H9 (cell line): Measurements from ENCODE around the gene SLC6A18. TPM values are rescaled to one million over a fixed set of nuclear protein-coding genes. Genes with fewer than 3 reads are reported as not detected.

ENCODE experiments used
- DNase-seq: peaks from one replicate; pipeline ENCODE4 v3.0.0-alpha.2; 2017
- H2AFZ ChIP-seq: one replicate; pipeline ENCODE4 v1.6.1; 2013; ENCODE audit warnings: mild to moderate bottlenecking, low read length, control low read depth, moderate library complexity
- H2AK5ac ChIP-seq: 2 replicates; pipeline ENCODE4 v1.6.1; 2013; ENCODE audit warnings: low read length, control low read depth, mixed read lengths; ENCODE audit not compliant: insufficient read length
- H2BK120ac ChIP-seq: one replicate; pipeline ENCODE4 v1.6.1; 2013; ENCODE audit warnings: low read depth, mild to moderate bottlenecking, low read length, control low read depth, inconsistent platforms; ENCODE audit not compliant: poor library complexity, severe bottlenecking
- H2BK12ac ChIP-seq: 2 replicates; pipeline ENCODE4 v1.6.1; 2013; ENCODE audit warnings: low read length, control low read depth, mixed read lengths, low read depth; ENCODE audit not compliant: insufficient read length
- H2BK15ac ChIP-seq: 2 replicates; pipeline ENCODE4 v1.6.1; 2013; ENCODE audit warnings: low read depth, low read length, control low read depth
- H2BK20ac ChIP-seq: one replicate; pipeline ENCODE4 v1.6.1; 2013; ENCODE audit warnings: low read depth, mild to moderate bottlenecking, low read length, control low read depth, inconsistent platforms; ENCODE audit not compliant: poor library complexity, severe bottlenecking
- H2BK5ac ChIP-seq: 2 replicates; pipeline ENCODE4 v1.6.1; 2013; ENCODE audit warnings: low read length, control low read depth, mixed read lengths; ENCODE audit not compliant: insufficient read length
- H3K14ac ChIP-seq: 2 replicates; pipeline ENCODE4 v1.6.1; 2013; ENCODE audit warnings: low read length, control low read depth; ENCODE audit not compliant: insufficient read depth
- H3K18ac ChIP-seq: 2 replicates; pipeline ENCODE4 v1.6.1; 2013; ENCODE audit warnings: low read depth, mild to moderate bottlenecking, mixed read lengths, low read length, control low read depth; ENCODE audit not compliant: insufficient read length
- H3K23ac ChIP-seq: 2 replicates; pipeline ENCODE4 v1.6.1; 2013; ENCODE audit warnings: low read length, control low read depth, mixed read lengths, low read depth; ENCODE audit not compliant: insufficient read length
- H3K23me2 ChIP-seq: 2 replicates; pipeline ENCODE4 v1.6.1; 2013; ENCODE audit warnings: low read depth, mild to moderate bottlenecking, mixed read lengths, low read length, control low read depth; ENCODE audit not compliant: insufficient read length, poor library complexity, severe bottlenecking
- H3K27ac ChIP-seq: 2 replicates; pipeline ENCODE4 v1.5.1; 2013; ENCODE audit warnings: low read length, control low read depth, mixed read lengths, low read depth; ENCODE audit not compliant: insufficient read length
- H3K27me3 ChIP-seq: 2 replicates; pipeline ENCODE4 v1.6.1; 2013; ENCODE audit warnings: low read length, control low read depth, inconsistent platforms; ENCODE audit not compliant: insufficient read depth
- H3K4ac ChIP-seq: 2 replicates; pipeline ENCODE4 v1.6.1; 2013; ENCODE audit warnings: low read depth, mild to moderate bottlenecking, control low read depth, inconsistent platforms, low read length, moderate library complexity
- H3K4me1 ChIP-seq: 2 replicates; pipeline ENCODE4 v1.6.1; 2013; ENCODE audit warnings: low read length, control low read depth, inconsistent platforms; ENCODE audit not compliant: insufficient read depth
- H3K4me2 ChIP-seq: 2 replicates; pipeline ENCODE4 v1.6.1; 2013; ENCODE audit warnings: low read length, control low read depth, mixed read lengths; ENCODE audit not compliant: insufficient read length, insufficient read depth
- H3K56ac ChIP-seq: 2 replicates; pipeline ENCODE4 v1.6.1; 2013; ENCODE audit warnings: low read depth, mild to moderate bottlenecking, mixed read lengths, low read length, control low read depth; ENCODE audit not compliant: insufficient read length
- H3K79me1 ChIP-seq: 2 replicates; pipeline ENCODE4 v1.6.1; 2013; ENCODE audit warnings: low read depth, mild to moderate bottlenecking, moderate library complexity, low read length, control low read depth, inconsistent platforms; ENCODE audit not compliant: insufficient read depth, poor library complexity, severe bottlenecking
- H3K79me2 ChIP-seq: 2 replicates; pipeline ENCODE4 v1.6.1; 2013; ENCODE audit warnings: low read length, control low read depth, inconsistent platforms; ENCODE audit not compliant: insufficient read depth
- H3K9ac ChIP-seq: 2 replicates; pipeline ENCODE4 v1.6.1; 2013; ENCODE audit warnings: low read length, control low read depth, mixed read lengths; ENCODE audit not compliant: insufficient read length; ENCODE audit errors: extremely low read depth
- H3K9me3 ChIP-seq: one replicate; pipeline ENCODE4 v1.6.1; 2013; ENCODE audit warnings: low read depth, low read length, inconsistent platforms; ENCODE audit not compliant: control insufficient read depth
- H3T11ph ChIP-seq: one replicate; pipeline ENCODE4 v1.6.1; 2013; ENCODE audit warnings: mild to moderate bottlenecking, low read length, control low read depth, inconsistent platforms
- H4K20me1 ChIP-seq: one replicate; pipeline ENCODE4 v1.6.1; 2013; ENCODE audit not compliant: control insufficient read depth, insufficient read length, insufficient read depth
- H4K5ac ChIP-seq: 2 replicates; pipeline ENCODE4 v1.6.1; 2013; ENCODE audit warnings: low read depth, mild to moderate bottlenecking, mixed read lengths, low read length, control low read depth; ENCODE audit not compliant: insufficient read length
- H4K8ac ChIP-seq: replicated peaks from 2 replicates; pipeline ENCODE4 v1.6.1; 2013; ENCODE audit warnings: low read length, control low read depth, mixed read lengths, low read depth; ENCODE audit not compliant: insufficient read length
- H4K91ac ChIP-seq: 2 replicates; pipeline ENCODE4 v1.6.1; 2013; ENCODE audit warnings: low read depth, mild to moderate bottlenecking, moderate library complexity, mixed read lengths, low read length, control low read depth; ENCODE audit not compliant: insufficient read length
- H3K27ac Mint-ChIP-seq, 3 experiments: 2 replicates in 2 of 3; 3 replicates in 1 of 3; pipeline ENCODE4 v1.8.0; 2020 to 2021; ENCODE audit warnings: mixed read lengths in 3 of 3, mild to moderate bottlenecking in 1 of 3, moderate library complexity in 1 of 3
- H3K27me3 Mint-ChIP-seq: 2 replicates; pipeline ENCODE4 v1.8.0; 2021; ENCODE audit warnings: low read depth, mild to moderate bottlenecking, moderate library complexity, mixed read lengths
- H3K36me3 Mint-ChIP-seq, 3 experiments: 2 replicates in 2 of 3; 3 replicates in 1 of 3; pipeline ENCODE4 v1.8.0; 2020 to 2021; ENCODE audit warnings: low read depth in 3 of 3, mixed read lengths in 3 of 3; ENCODE audit not compliant: insufficient read depth in 1 of 3
- H3K4me1 Mint-ChIP-seq, 2 experiments: 2 replicates each; pipeline ENCODE4 v1.8.0; 2020; ENCODE audit warnings: mixed read lengths in 2 of 2
- H3K4me3 Mint-ChIP-seq, 2 experiments: 2 replicates in 1 of 2; 3 replicates in 1 of 2; pipeline ENCODE4 v1.8.0; 2020 to 2021; ENCODE audit warnings: mild to moderate bottlenecking in 2 of 2, mixed read lengths in 2 of 2, moderate library complexity in 1 of 2
- H3K9me3 Mint-ChIP-seq, 2 experiments: 2 replicates in 1 of 2; 3 replicates in 1 of 2; pipeline ENCODE4 v1.8.0; 2020; ENCODE audit warnings: mild to moderate bottlenecking in 2 of 2, mixed read lengths in 2 of 2, moderate library complexity in 1 of 2
- CTCF ChIP-seq: fragments of 200-600 bp; sonication (generic); conservative IDR thresholded peaks from 3 replicates; pipeline ENCODE4 v1.8.0; 2021; ENCODE audit warnings: antibody characterized with exemption, mild to moderate bottlenecking
- WGBS: extraction: QIAGEN DNeasy Blood & Tissue Kit; methylation state at CpG from one replicate; pipeline ENCODE4 v1.1.7; 2013; ENCODE audit warnings: missing lambda C conversion rate, low lambda C conversion rate, mixed read lengths; ENCODE audit not compliant: insufficient read length; ENCODE audit errors: extremely low coverage; 5-methylcytosine and 5-hydroxymethylcytosine counted together
- total RNA-seq: library from RNA; stranded (reverse); gene quantifications from 2 replicates; pipeline ENCODE4 v1.2.1, GENCODE V29; 2021

The SLC6A18 gene
- total RNA-seq, 1 experiment from 2014 or later = not detected

GRCh38 chr5:1175801-1176472 lies 49.2 kb upstream of the SLC6A18 start:
- no peaks in the 10 kb centered on the region for H3K9me3 ChIP-seq
- H3K9ac ChIP-seq = no peak overlapping the region
- no peak overlapping the region for H4K5ac ChIP-seq
- no peak overlapping the region for H3K56ac ChIP-seq
- H2AFZ ChIP-seq = no peak overlapping the region
- no peak overlapping the region for H2BK120ac ChIP-seq
- H3T11ph ChIP-seq = no peak overlapping the region
- peaks cover 0 to 2% of the 10 kb centered on the region in 2 experiments; a peak in 1 of 4 replicates for H3K4me1 Mint-ChIP-seq
- no peak overlapping the region for H3K4ac ChIP-seq
- no peak overlapping the region for H3K4me2 ChIP-seq
- H2BK5ac ChIP-seq = no peak overlapping the region
- no peak overlapping the region for H3K23ac ChIP-seq
- peaks cover 12% of the 10 kb centered on the region for H3K27me3 Mint-ChIP-seq
- no peaks in the 10 kb centered on the region for H3K4me1 ChIP-seq
- H3K36me3 Mint-ChIP-seq = no peaks in the 10 kb centered on the region
- H4K20me1 ChIP-seq = no peaks in the 10 kb centered on the region
- H3K27ac ChIP-seq = no peak overlapping the region
- no peaks in the 10 kb centered on the region for H3K79me1 ChIP-seq
- no peak overlapping the region for H4K8ac ChIP-seq
- no CpG with 5 or more reads among the region's 26 CpGs for WGBS
- no peak overlapping the region for H4K91ac ChIP-seq
- no peak overlapping the region for H3K14ac ChIP-seq
- H3K27ac Mint-ChIP-seq = no peak overlapping the region
- H3K27me3 ChIP-seq = no peaks in the 10 kb centered on the region
- no peak overlapping the region for H2BK20ac ChIP-seq
- no peak overlapping the region for H2AK5ac ChIP-seq
- DNase-seq = no peak
- no peaks in the 10 kb centered on the region for H3K9me3 Mint-ChIP-seq
- no peaks in the 10 kb centered on the region for H3K23me2 ChIP-seq
- H3K4me3 Mint-ChIP-seq = no peak overlapping the region
- H3K79me2 ChIP-seq = no peaks in the 10 kb centered on the region
- no peak overlapping the region for H3K18ac ChIP-seq
- H2BK12ac ChIP-seq = no peak overlapping the region
- no peak for TF ChIP-seq CTCF
- H2BK15ac ChIP-seq = no peak overlapping the region
